H9 (cell line): Measurements from ENCODE around the gene RARA. TPM values are rescaled to one million over a fixed set of nuclear protein-coding genes. Genes with fewer than 3 reads are reported as not detected.

Experiments used
- DNase-seq: peaks from one replicate; pipeline ENCODE4 v3.0.0-alpha.2; 2017
- H2AFZ ChIP-seq: one replicate; pipeline ENCODE4 v1.6.1; 2013; ENCODE audit warnings: mild to moderate bottlenecking, low read length, control low read depth, moderate library complexity
- H2AK5ac ChIP-seq: 2 replicates; pipeline ENCODE4 v1.6.1; 2013; ENCODE audit warnings: low read length, control low read depth, mixed read lengths; ENCODE audit not compliant: insufficient read length
- H2BK120ac ChIP-seq: one replicate; pipeline ENCODE4 v1.6.1; 2013; ENCODE audit warnings: low read depth, mild to moderate bottlenecking, low read length, control low read depth, inconsistent platforms; ENCODE audit not compliant: poor library complexity, severe bottlenecking
- H2BK12ac ChIP-seq: 2 replicates; pipeline ENCODE4 v1.6.1; 2013; ENCODE audit warnings: low read length, control low read depth, mixed read lengths, low read depth; ENCODE audit not compliant: insufficient read length
- H2BK15ac ChIP-seq: 2 replicates; pipeline ENCODE4 v1.6.1; 2013; ENCODE audit warnings: low read depth, low read length, control low read depth
- H2BK20ac ChIP-seq: one replicate; pipeline ENCODE4 v1.6.1; 2013; ENCODE audit warnings: low read depth, mild to moderate bottlenecking, low read length, control low read depth, inconsistent platforms; ENCODE audit not compliant: poor library complexity, severe bottlenecking
- H2BK5ac ChIP-seq: 2 replicates; pipeline ENCODE4 v1.6.1; 2013; ENCODE audit warnings: low read length, control low read depth, mixed read lengths; ENCODE audit not compliant: insufficient read length
- H3K14ac ChIP-seq: 2 replicates; pipeline ENCODE4 v1.6.1; 2013; ENCODE audit warnings: low read length, control low read depth; ENCODE audit not compliant: insufficient read depth
- H3K18ac ChIP-seq: 2 replicates; pipeline ENCODE4 v1.6.1; 2013; ENCODE audit warnings: low read depth, mild to moderate bottlenecking, mixed read lengths, low read length, control low read depth; ENCODE audit not compliant: insufficient read length
- H3K23ac ChIP-seq: 2 replicates; pipeline ENCODE4 v1.6.1; 2013; ENCODE audit warnings: low read length, control low read depth, mixed read lengths, low read depth; ENCODE audit not compliant: insufficient read length
- H3K23me2 ChIP-seq: 2 replicates; pipeline ENCODE4 v1.6.1; 2013; ENCODE audit warnings: low read depth, mild to moderate bottlenecking, mixed read lengths, low read length, control low read depth; ENCODE audit not compliant: insufficient read length, poor library complexity, severe bottlenecking
- H3K27ac ChIP-seq: 2 replicates; pipeline ENCODE4 v1.5.1; 2013; ENCODE audit warnings: low read length, control low read depth, mixed read lengths, low read depth; ENCODE audit not compliant: insufficient read length
- H3K27me3 ChIP-seq: 2 replicates; pipeline ENCODE4 v1.6.1; 2013; ENCODE audit warnings: low read length, control low read depth, inconsistent platforms; ENCODE audit not compliant: insufficient read depth
- H3K4ac ChIP-seq: 2 replicates; pipeline ENCODE4 v1.6.1; 2013; ENCODE audit warnings: low read depth, mild to moderate bottlenecking, control low read depth, inconsistent platforms, low read length, moderate library complexity
- H3K4me1 ChIP-seq: 2 replicates; pipeline ENCODE4 v1.6.1; 2013; ENCODE audit warnings: low read length, control low read depth, inconsistent platforms; ENCODE audit not compliant: insufficient read depth
- H3K4me2 ChIP-seq: 2 replicates; pipeline ENCODE4 v1.6.1; 2013; ENCODE audit warnings: low read length, control low read depth, mixed read lengths; ENCODE audit not compliant: insufficient read length, insufficient read depth
- H3K56ac ChIP-seq: 2 replicates; pipeline ENCODE4 v1.6.1; 2013; ENCODE audit warnings: low read depth, mild to moderate bottlenecking, mixed read lengths, low read length, control low read depth; ENCODE audit not compliant: insufficient read length
- H3K79me1 ChIP-seq: 2 replicates; pipeline ENCODE4 v1.6.1; 2013; ENCODE audit warnings: low read depth, mild to moderate bottlenecking, moderate library complexity, low read length, control low read depth, inconsistent platforms; ENCODE audit not compliant: insufficient read depth, poor library complexity, severe bottlenecking
- H3K79me2 ChIP-seq: 2 replicates; pipeline ENCODE4 v1.6.1; 2013; ENCODE audit warnings: low read length, control low read depth, inconsistent platforms; ENCODE audit not compliant: insufficient read depth
- H3K9ac ChIP-seq: 2 replicates; pipeline ENCODE4 v1.6.1; 2013; ENCODE audit warnings: low read length, control low read depth, mixed read lengths; ENCODE audit not compliant: insufficient read length; ENCODE audit errors: extremely low read depth
- H3K9me3 ChIP-seq: one replicate; pipeline ENCODE4 v1.6.1; 2013; ENCODE audit warnings: low read depth, low read length, inconsistent platforms; ENCODE audit not compliant: control insufficient read depth
- H3T11ph ChIP-seq: one replicate; pipeline ENCODE4 v1.6.1; 2013; ENCODE audit warnings: mild to moderate bottlenecking, low read length, control low read depth, inconsistent platforms
- H4K20me1 ChIP-seq: one replicate; pipeline ENCODE4 v1.6.1; 2013; ENCODE audit not compliant: control insufficient read depth, insufficient read length, insufficient read depth
- H4K5ac ChIP-seq: 2 replicates; pipeline ENCODE4 v1.6.1; 2013; ENCODE audit warnings: low read depth, mild to moderate bottlenecking, mixed read lengths, low read length, control low read depth; ENCODE audit not compliant: insufficient read length
- H4K8ac ChIP-seq: replicated peaks from 2 replicates; pipeline ENCODE4 v1.6.1; 2013; ENCODE audit warnings: low read length, control low read depth, mixed read lengths, low read depth; ENCODE audit not compliant: insufficient read length
- H4K91ac ChIP-seq: 2 replicates; pipeline ENCODE4 v1.6.1; 2013; ENCODE audit warnings: low read depth, mild to moderate bottlenecking, moderate library complexity, mixed read lengths, low read length, control low read depth; ENCODE audit not compliant: insufficient read length
- H3K27ac Mint-ChIP-seq, 3 experiments: 2 replicates in 2 of 3; 3 replicates in 1 of 3; pipeline ENCODE4 v1.8.0; 2020 to 2021; ENCODE audit warnings: mixed read lengths in 3 of 3, mild to moderate bottlenecking in 1 of 3, moderate library complexity in 1 of 3
- H3K27me3 Mint-ChIP-seq: 2 replicates; pipeline ENCODE4 v1.8.0; 2021; ENCODE audit warnings: low read depth, mild to moderate bottlenecking, moderate library complexity, mixed read lengths
- H3K36me3 Mint-ChIP-seq, 3 experiments: 2 replicates in 2 of 3; 3 replicates in 1 of 3; pipeline ENCODE4 v1.8.0; 2020 to 2021; ENCODE audit warnings: low read depth in 3 of 3, mixed read lengths in 3 of 3; ENCODE audit not compliant: insufficient read depth in 1 of 3
- H3K4me1 Mint-ChIP-seq, 2 experiments: 2 replicates each; pipeline ENCODE4 v1.8.0; 2020; ENCODE audit warnings: mixed read lengths in 2 of 2
- H3K4me3 Mint-ChIP-seq, 2 experiments: 2 replicates in 1 of 2; 3 replicates in 1 of 2; pipeline ENCODE4 v1.8.0; 2020 to 2021; ENCODE audit warnings: mild to moderate bottlenecking in 2 of 2, mixed read lengths in 2 of 2, moderate library complexity in 1 of 2
- H3K9me3 Mint-ChIP-seq, 2 experiments: 2 replicates in 1 of 2; 3 replicates in 1 of 2; pipeline ENCODE4 v1.8.0; 2020; ENCODE audit warnings: mild to moderate bottlenecking in 2 of 2, mixed read lengths in 2 of 2, moderate library complexity in 1 of 2
- CTCF ChIP-seq: fragments of 200-600 bp; sonication (generic); conservative IDR thresholded peaks from 3 replicates; pipeline ENCODE4 v1.8.0; 2021; ENCODE audit warnings: antibody characterized with exemption, mild to moderate bottlenecking
- WGBS: extraction: QIAGEN DNeasy Blood & Tissue Kit; methylation state at CpG from one replicate; pipeline ENCODE4 v1.1.7; 2013; ENCODE audit warnings: missing lambda C conversion rate, low lambda C conversion rate, mixed read lengths; ENCODE audit not compliant: insufficient read length; ENCODE audit errors: extremely low coverage; 5-methylcytosine and 5-hydroxymethylcytosine counted together
- total RNA-seq: library from RNA; stranded (reverse); gene quantifications from 2 replicates; pipeline ENCODE4 v1.2.1, GENCODE V29; 2021

Gene RARA
- total RNA-seq, 1 experiment from 2014 or later, result 17.6 TPM

GRCh38 chr17:40341808-40342503 lies 33.0 kb downstream of the RARA start:
- Histone ChIP-seq H3K9ac (no peak overlapping the region), H3K9me3 (no peaks in the 10 kb centered on the region), H4K8ac (no peak overlapping the region), H3K23me2 (peaks cover 25% of the 10 kb centered on the region), H3K4me2 (peak overlapping the region; percentile 78), H2BK5ac (no peak overlapping the region), H2AFZ (no peak overlapping the region), H3K56ac (no peak overlapping the region), H2AK5ac (no peak overlapping the region), H3K79me1 (no peaks in the 10 kb centered on the region), H3K14ac (peak overlapping the region; percentile 52; the same call in 1 of the 2 replicates), H2BK12ac (no peak overlapping the region), H3K79me2 (no peaks in the 10 kb centered on the region), H3K23ac (no peak overlapping the region), H3K18ac (no peak overlapping the region), H2BK20ac (no peak overlapping the region), H3K27me3 (peaks cover 18% of the 10 kb centered on the region; the same call in 1 of the 2 replicates), H2BK15ac (no peak overlapping the region), H4K91ac (no peak overlapping the region), H2BK120ac (no peak overlapping the region), H3K27ac (no peak overlapping the region), H4K20me1 (no peaks in the 10 kb centered on the region), H4K5ac (no peak overlapping the region), H3K4ac (no peak overlapping the region), H3T11ph (no peak overlapping the region), H3K4me1 (peaks cover 22% of the 10 kb centered on the region)
- H3K27ac Mint-ChIP-seq, result no peak overlapping the region
- peak overlapping the region; percentile 69 to 85 for H3K4me3 Mint-ChIP-seq
- H3K9me3 Mint-ChIP-seq, result no peaks in the 10 kb centered on the region
- no peak for TF ChIP-seq CTCF
- peak; percentile 65 for DNase-seq
- peaks cover 87% of the 10 kb centered on the region for H3K27me3 Mint-ChIP-seq
- no CpG with 5 or more reads among the region's 55 CpGs for WGBS
- H3K36me3 Mint-ChIP-seq, result peaks cover 0 to 6% (median 6%) of the 10 kb centered on the region in 3 experiments; a peak in 3 of 7 replicates
- H3K4me1 Mint-ChIP-seq, result peaks cover 44 to 50% of the 10 kb centered on the region in 2 experiments
